Femur (tissue), 1 donor: ENCODE data around the gene SUSD5.

Source experiments
- DNase-seq: peaks from one replicate; pipeline ENCODE4 v3.0.0-alpha.2; 2017

SUSD5 gene

DNA sequence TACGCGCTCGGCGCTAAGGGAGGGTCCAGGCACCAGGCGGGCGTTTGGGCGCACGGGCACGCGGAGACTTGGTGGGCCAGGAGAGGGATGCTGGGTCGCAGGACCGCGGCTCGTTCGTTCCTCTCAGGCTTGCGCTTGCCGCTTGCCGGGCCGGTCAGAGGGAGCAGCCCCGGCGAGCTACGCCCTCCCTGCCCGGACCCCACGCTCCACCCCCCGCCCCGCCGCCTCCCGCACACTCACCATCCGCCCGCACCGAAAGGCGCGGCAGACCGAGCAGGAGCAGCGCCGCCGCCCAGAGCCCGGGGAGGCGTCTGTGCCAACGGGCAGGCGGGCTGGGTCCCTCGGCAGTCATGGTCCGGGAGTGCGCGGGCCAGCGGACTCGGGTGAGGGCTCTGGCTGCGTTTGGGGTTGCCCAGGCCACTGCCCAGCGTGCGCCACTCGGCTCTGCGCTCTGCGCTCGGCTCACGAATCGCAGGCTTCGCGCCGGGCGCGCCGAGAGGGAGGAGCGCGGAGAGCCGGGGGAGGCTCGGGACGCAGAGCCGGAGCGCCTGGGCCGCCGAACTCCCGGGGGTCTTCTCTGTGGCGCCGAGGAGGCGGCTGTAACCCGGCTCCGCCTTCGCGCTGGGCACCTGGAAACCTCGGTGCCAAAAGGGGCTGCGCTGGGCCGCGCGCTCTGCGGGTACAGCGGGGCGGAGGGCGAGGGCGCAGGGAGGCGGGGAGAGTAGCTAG lies at the start of gene SUSD5:
Gene SUSD5, minus strand, starts transcription at position 365 of the 729 bp plus-strand sequence. Its CDS starts 13 bp downstream, at position 352.
- DNase-seq = peak; percentile 50

DNA sequence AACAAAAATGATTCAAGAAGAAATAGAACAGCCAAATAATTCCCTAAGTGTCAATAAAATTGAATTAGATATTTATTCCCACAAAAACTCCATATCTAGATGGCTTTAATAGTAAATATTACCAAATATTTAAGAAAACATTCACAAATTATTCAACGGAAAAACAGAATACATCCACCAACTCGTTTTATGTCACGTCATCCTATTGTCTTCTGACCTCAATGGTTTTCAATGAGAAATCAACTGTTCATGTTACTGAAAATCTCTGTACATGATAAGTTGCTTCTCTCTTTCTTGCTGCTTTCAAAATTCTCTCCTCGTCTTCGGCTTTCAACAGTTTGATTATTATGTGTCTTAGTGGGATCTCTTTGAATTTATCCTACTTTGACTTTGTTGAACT lies 41.5 kb upstream of the SUSD5 start:
- no peak for DNase-seq

DNA sequence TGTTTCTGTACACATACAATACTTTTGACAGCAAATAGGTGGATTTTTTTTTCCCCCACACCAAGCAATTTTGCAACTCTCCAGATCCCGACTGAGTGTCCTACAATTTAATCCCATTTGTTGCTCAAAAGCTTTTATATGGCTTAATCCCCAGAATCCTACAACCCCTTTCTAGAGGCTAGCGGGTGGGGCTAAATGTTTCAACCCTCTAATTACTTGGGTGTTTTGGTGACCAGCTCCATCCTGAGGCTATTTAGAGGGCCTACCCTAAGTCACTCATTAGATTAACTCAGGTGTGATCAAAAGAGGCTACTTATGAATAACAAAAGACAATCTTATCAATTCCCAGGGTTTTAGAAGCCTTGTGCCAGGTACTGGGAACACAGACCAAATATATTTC lies 37.6 kb upstream of the SUSD5 start:
- no peak for DNase-seq

DNA sequence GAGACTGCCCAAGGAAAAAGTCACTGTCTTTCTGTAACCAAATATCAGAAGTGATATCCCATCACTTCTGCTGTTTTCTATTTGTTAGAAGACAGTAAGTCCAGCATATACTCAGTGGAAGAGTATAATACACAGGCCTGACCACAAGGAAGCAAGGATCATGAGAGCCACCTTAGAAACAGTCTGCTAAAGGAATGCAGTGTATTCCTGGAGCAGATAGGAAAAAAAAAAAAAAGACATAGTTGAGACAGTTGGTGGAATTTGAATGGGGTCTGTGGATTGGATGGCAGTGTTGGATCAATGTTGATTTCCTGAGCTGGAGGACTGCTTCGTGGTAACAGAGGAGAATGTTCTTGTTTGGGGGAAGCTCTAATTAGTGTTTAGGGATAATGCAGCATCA lies 32.1 kb upstream of the SUSD5 start:
- no peak for DNase-seq

DNA sequence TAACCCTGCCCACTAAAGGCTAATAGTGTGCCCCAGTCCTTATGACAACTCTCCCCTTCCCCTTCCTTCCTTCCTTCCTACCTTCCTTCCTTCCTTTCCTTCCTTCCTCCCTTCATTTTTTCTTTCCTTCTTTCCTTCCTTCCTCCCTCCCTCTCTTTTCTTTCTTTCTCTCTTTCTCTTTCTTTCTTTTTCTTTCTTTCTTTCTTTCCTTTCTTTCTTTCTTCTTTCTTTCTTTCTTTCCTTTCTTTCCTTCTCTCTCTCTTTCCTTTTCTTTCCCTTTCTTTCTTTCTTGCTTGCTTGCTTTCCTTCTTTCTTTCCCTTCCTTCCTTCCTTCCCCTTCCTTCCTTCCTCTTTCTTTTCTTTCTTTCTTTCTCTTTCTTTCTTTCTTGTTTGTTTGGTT lies 28.2 kb upstream of the SUSD5 start:
- DNase-seq = no peak

DNA sequence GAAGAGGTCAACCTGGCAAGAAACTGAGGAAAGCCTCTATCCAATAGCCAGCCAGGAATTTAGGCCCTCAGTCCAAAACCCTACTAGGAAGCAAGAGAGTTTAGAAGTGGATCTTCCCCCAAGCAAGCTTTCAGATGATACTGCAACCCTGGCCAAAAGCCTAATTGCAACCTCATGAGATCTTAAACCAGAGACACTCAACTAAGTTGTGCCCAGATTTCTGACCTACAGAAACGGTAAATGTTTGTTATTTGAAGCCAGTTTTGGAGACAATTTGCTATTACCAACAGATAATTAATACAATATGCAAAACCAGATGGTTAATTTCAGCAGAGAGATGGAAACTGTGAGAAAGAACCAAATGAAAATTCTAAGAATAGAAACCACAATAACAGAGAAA lies 21.7 kb upstream of the SUSD5 start:
- DNase-seq = no peak

DNA sequence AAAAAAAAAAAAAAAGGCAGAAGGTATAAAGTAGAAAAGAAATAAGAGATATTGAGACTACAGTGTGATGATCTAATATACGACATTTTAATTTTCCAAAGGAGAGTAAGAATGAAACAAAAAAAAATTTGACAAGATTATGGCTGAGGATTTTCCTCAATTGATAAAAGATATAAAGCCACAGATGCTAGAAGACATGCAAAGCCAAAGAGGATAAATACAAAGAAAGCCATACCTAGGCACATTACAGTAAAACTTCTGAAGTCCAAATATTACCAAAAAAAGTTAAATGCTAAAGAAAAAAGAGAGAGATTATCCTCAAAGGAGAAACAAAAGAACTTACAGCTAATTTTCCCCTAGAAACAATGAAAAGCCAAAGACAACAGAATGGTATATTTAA lies 20.3 kb upstream of the SUSD5 start:
- DNase-seq = no peak

DNA sequence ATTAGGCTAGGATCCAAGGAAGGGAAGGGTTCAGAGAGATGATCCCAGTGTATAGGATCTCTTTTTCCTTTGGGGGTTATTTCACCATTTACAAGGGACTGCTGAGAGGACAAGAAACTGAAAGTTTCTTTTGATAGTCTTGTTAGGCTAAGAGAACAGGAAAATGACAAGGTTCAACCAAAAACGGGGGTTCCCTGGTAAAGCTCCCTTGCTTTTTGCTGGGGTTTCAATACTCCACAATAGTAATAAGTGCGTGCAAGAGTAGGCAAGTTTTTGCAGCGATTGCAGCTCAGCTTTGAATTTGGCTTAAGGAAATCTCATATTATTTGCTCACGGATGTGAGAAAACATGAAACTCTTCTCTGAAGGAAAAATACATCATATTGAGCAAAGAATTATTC lies 18.8 kb upstream of the SUSD5 start:
- no peak for DNase-seq

DNA sequence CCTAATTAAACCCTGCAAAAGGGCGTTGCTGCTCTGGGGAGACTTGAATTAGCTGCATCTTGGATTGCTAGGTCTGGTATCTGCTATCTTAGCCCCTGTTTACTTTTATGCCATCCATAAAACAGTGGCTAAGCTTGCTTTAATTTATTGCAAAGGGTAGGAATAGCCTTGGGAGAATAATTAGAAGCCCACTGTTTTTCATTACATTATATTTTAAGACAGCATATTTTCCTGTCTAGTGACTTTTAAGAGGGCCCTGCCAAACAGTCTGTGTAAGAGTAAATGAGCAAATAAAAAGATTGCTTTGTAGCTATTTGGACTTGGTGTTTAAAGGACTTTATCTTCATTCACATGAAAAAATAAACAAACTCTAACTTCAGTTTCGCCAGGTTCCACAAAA lies 17.4 kb upstream of the SUSD5 start:
- no peak for DNase-seq

DNA sequence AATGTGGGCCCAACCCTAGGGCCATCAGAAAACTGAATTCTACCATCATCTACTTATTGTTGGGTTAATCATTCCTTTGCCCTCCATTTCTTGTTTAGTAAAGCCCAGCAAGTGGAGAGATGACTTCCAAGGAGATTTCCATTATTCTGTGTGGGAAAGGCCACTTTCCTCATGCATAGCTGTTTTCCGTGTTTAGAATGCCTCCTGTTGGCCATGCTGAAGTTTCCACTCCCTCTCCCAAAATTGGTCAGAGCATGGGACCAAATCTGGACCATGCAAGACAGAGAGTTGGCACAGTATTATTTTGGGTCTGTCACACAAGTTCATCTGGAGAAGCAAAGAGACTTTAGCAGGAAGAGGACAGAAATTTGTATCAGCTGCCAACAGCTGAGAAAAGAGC lies 15.3 kb upstream of the SUSD5 start:
- DNase-seq = no peak

DNA sequence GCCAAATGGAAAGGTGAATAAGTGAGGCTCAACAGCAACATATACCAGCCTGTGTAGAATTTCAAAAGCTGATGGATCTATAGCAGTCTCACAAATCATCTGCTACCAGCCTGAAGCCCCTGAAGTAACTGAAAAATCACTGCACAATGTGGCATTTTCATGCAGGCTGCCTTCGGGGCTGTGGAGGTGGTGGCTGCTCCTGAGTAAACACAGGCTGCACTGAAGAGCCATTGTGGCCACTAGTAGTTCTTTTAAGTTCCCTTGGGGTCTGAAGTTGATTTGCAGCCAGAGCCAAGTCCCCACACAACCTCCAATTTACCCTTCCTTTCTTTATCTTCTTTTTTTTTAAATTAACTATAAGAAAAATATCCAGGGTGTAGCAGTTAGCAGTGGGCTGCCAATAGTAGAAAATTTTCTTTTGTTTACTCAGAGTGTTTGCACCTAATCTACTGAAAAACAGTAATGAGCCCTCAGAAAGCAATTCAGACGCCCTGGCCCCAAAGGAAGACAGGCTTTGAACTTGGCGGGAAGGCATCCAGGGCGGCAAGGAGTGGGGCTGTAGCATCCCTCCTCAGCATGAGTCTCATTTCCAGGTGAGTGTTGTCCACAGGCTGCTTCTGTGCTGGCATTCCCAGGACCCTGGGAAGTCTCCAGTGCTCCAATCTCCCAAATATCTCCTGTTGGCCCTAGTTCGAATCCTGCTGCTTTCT lies 13.3 kb upstream of the SUSD5 start:
- no peak for DNase-seq

DNA sequence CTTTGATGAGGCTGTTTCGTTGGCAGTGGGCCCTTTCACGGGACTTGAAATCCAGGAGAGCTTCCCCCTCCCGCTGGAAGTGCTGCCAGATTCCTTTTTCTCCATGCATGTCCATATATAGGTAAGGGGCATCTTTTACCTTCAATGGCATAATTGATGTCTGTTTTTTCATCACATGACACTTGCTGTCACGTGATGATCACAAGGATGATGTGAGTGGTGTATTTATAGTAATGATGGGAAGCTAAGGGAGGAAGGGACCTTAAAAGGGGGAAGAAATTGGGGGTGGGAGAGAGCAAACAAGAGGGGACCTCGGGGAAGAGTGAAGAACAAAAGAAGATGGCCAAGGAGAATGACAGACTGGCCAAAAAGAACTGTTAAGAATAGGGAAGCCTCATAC lies 11.3 kb upstream of the SUSD5 start:
- DNase-seq = no peak

DNA sequence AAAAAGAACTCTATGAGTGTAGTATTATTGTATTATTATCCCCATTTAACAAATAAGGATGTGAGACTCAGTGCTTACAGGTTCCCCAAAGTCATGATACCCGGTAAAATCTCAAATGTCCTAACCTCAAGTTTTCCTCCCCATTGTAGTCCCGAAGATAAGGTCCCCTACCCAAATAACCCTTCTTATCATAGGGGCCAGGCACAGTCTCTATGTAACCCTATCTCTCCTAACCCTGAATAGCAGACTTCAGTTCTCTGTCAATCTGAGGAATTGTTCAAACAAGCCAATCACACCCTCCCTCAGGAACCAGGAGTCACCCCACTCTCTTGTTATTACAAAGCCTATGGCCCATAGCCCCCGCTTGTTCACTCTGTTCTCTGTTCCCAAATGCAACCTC lies 10.5 kb upstream of the SUSD5 start:
- DNase-seq = no peak

DNA sequence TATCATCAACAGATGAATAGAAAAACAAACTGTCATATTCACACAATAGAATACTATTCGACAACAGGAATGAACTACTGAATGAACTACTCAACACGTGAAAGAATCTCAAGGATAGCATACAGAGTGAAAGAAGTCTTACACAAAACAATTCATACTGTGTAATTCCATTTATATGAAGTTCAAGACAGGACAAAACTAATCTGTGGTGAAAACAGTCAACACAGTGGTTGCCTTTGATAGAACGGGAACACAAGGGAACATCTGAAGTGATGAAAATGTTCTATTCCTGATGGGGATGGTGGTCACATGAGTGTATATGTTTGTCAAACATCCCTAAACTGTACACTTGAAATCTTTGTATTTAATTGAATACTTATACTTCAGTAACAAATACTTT lies 2.6 kb upstream of the SUSD5 start:
- no peak for DNase-seq

DNA sequence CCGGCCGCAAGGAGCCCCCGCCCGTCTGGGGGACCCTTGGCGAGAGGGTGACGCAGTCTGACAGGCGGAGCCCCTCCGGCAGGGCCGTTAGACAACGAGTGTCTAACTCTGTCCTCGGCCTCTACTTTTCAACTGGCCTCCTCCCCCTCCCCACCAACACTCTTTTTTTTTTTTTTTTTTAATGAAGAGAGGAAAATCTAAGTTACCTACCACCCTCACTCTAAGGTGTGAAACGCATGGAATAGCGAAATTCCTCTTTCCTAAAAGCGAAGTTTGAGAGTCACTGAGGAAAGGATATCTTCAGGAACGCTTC lies 521 bp upstream of the SUSD5 start:
- DNase-seq = no peak

DNA sequence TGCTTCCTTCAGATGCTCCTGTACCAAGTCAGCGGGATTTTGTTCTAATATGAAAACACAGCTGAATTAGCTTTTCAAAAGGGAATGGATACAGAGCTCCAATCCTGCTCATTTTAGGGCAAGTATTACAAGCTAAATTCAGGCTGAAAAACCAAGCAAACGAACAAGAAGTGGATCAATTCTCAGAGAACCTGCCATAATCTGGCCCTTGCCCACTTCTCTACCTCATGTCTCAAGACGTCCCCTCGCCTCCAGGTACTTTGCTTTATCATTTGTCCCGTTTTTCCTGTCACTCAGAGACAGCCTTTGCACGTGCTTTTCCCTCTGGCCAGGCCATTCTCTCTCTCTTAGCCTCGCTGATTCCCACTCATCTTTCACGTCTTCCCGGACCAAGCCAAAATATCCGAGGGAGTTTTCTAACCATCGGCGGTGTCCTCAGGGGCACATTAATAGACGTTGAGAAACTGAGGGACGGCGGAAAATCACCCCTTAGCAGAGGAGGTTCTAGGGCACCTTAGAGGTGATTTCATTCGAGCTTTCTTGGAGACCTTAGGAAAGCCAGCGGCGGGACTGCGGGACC lies 654 bp downstream of the SUSD5 start:
- no peak for DNase-seq

DNA sequence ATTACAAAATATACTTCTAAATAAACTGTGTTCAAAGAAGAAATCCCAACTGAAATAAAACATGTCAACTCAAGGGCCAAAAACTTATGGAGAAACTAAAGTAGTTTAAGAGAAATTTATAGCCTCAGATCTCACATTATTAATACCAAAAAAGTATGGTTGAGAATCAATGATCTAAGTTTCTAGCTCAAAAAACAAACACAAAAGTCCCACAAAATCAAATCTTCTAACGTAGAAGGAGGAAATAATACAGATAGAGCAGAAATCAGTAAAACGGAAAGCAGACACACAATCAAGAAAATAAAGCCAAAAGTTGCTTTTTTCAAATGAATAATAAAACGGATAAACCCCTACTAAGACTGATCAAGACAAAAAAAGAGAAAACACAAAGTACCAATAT lies 2.9 kb downstream of the SUSD5 start:
- DNase-seq = no peak

DNA sequence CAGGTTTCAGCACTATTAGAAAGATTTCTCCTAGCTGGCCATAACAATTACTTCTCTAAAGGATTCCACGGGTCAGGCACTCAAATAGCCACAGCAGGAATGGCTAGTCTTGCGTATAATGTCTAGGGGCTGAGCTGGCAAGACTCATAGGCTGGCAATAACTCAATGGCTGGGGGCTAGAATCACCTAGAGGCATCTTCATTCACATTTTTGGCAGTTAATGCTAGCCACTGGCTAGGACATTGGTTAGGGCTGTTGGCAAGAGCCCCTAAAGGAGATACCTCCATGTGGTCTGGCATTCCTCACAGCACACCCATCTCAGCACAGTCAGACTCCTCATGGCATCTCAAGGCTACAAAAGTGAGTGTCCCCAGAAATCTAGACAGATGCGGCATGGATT lies 6.2 kb downstream of the SUSD5 start:
- no peak for DNase-seq

DNA sequence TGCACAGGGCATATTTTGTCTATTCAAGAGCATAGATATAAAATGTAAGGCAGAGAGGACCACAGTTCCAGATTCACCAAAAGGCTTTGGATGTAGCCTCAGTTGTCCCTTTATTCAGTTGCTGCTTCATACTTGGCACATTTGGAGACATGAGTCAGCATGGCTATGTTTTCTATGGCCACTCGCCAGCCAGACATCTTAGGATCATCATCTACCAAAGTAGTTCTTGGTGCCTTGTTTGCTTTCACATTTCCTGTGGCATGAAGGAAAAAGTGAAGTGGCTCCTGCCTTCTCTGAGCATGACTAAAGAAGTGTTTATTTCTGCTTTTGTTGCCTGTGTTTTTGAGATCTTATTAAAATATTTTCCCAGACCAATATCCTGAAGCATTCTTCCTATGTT lies 7.2 kb downstream of the SUSD5 start:
- no peak for DNase-seq

DNA sequence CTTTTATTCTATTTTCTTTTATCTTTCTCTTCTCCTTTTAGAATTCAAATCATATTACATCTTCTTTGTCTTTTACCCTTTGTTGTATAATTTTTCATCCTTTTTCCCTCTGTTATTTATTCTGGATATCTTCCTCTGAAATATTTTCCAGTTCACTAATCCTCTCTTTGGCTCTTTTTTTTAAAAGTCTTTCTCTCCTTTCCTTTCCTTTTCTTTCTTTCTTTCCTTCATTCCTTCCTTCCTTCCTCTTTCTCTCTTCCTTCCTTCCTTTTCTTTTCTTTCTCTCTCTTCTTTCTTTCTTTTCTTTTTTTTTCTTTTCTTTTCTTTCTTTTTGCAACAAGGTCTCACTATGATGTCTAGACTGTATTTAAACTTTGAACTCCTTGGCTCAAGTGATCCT lies 9.3 kb downstream of the SUSD5 start:
- no peak for DNase-seq

DNA sequence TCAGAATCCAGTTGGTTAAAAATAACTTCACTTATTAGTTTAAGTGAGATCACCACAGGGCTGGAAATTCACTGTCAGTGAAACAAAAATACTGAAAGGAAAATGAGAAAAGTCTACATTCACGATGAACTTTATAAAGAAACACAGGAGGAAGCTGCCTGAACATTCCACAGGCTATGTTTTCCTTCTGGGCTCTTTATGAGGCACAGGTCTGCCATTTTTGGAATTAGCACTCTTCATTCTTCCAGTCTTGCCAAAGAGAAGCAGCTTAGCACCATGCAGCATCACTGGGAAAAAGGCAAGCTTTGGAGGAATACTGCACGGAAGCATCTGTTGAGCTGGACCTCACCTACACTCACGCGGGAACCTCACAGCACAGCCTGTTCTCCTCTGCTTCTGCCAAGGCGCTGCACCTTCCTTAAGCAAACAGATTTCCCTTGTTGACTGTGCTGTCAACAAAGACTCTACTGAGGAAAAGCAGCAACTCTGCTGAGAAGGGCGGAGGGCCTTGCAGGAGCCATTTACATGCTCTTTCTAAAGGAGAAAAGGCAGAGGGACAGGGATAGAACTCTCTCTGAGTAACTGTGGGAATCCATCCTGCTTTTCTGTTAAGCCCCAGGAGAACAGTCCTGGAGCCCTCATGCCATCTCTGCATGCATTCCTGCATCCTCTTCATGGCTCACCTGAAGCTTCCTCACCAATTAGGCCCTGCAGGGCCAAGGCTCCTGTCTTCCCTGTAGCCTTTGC lies 15.7 kb downstream of the SUSD5 start:
- DNase-seq = no peak

DNA sequence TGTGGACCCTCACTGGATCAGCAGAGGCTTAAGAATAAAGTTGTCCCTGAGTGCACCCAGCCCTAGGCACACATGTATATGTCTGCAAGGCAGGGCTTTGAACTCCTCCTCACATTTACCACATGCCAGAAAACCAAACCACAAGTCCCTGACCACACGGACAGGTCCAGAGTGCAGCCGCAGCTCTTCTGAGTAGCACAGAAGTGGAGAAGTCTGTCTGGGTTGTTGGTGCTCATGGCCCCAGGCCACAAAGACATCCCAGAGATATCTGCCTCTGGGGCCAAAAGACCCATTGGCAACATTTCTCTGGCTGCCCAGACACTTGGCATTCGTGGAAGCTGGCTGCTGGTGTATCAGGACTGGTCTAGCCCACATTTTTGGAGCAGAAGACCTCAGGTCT lies 17.4 kb downstream of the SUSD5 start:
- DNase-seq = no peak

DNA sequence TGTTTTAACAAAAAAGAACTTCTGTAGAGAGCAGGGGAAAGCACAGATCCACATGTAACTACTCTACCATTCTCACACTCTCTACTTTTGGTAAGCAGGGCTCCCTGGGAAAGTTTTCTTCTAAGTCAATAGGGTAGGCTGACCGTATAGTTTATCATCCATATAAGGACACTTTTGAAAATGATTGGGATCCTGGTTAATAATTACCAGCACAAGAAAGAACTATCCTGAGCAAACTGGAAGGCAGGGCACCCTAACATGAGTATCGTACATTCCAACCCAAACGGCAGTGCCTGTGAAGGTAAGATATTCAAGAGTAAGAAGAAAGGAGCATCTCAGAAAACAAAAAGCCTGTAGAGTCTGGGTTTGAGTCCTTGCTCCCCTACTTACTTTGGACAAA lies 22.1 kb downstream of the SUSD5 start:
- DNase-seq = no peak

DNA sequence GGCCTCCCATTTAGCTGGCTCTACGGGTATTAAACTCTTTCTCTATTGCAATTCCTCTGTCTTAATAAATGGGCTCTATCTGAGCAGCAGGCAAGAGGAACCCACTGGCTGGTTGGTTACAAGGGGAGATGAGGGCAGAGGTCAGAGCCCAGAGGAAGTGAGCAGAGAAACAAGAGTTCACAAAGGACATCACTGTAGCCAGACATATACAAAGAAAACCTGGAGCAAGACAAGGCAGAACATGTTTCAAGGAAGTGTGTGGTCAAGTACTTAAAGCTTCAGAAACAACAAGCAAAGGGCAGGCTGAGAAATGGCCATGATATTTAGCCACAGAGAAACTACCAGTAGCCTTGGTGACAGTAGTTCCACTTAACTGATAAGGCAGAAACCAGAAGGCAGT lies 24.3 kb downstream of the SUSD5 start:
- DNase-seq = no peak
